RPMI7951 (cell line): ENCODE measurements around the gene TENM4. TPM values are rescaled to one million over a fixed set of nuclear protein-coding genes. Genes with fewer than 3 reads are reported as not detected.

ENCODE experiments used
- DNase-seq: peaks from one replicate; pipeline ENCODE4 v3.0.0-alpha.2; 2012; ENCODE audit warnings: low read depth
- total RNA-seq: library from RNA; depleted of rRNA; stranded (reverse); fragments of >200 nt; shearing (Covaris generic); gene quantifications from 2 replicates; pipeline ENCODE4 v1.2.3, GENCODE V29; 2014

TENM4 gene
- total RNA-seq, 1 experiment from 2014 or later = 25.1 TPM

DNA sequence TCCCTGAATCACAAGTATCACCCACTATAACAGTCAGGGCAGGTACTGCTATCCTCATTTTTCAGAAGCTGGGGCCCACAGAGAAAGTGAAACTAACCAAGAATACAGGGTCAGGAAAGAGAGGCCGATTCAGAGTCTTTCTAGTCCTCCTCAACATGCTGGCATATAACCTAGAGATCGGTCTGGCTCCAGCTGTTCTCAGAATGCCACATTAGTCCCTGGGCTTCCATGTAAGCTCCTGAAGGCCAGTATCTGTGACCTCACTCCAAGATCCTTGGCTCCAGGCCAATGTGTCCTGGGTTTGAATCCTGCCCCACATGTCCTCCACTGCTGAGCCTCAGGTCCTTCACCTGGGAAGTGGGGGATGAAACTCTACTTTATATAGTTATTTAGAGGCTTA lies 50.4 kb downstream of the TENM4 start:
- peak; percentile 57 for DNase-seq

DNA sequence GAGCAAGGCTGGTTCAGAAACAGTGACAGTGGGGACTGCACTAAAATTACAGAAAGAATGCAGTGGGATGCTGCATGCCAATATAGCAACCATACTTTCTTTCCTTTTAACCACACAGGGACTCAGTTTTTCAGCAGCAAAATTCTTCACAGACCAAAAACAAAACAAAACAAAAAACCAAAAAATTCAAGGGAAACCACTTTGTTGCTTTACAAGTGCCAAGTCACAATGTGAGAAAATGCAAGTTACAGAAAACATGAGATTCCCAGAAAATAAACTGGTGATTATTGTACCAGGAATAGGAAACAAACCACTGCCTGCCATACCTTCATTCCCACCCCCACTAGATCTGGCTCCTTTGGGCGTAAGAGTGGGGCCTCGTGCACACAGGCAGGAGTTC lies 52.6 kb downstream of the TENM4 start:
- DNase-seq = no peak

DNA sequence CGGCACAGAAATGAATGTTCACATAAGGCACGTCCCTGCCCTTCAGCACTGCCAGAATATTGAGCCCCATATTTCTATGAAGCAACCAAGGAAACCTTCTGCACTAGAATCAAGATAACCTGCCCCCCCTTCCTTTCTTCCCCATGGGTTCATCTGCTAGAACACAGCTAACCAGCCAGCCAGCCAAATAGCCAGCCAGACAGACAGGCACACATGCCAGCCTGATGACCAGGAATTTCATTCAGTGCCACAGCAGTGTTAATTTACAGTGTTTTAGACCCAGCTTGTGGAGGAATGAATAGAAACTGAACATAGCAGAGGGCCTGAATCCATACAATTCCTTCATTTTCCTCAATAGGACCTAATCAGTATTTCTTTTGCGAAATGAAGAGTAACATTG lies 57.0 kb downstream of the TENM4 start:
- DNase-seq = no peak

DNA sequence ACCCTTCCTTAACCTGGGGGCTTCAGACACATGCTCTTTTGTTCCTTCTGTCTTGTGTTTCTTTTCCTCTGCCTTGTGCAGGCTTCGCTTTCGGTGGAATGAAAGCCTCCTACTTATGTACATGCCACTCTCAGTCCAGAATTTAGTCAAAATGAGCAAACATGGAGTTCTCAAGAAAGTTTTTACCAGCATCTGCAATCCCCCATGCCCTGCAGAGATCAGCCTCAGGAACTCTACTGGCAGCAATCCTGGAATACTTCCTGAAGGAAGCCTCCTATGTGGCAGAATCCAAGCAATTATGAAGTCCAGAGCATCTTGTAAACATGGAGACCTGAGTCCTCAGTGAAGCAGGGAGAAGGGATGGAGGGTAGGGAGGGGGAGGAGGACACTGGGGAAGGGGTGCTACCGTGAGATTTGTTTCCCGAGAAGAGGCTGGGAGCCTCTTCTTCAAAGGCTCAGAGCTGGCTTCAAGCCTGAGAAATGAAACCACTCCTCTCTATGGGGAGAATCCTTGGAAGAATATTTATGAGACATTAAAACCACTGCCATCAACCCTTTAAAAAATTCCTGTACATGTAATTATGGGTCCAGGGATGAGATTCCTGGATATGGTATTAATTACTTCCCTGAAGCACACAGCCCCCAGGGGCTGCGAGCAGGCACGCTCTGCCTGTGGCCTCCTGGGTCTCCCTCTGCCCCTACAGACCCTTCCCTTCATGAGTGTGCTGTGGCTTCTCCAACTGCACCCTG lies 58.4 kb downstream of the TENM4 start:
- no peak for DNase-seq

DNA sequence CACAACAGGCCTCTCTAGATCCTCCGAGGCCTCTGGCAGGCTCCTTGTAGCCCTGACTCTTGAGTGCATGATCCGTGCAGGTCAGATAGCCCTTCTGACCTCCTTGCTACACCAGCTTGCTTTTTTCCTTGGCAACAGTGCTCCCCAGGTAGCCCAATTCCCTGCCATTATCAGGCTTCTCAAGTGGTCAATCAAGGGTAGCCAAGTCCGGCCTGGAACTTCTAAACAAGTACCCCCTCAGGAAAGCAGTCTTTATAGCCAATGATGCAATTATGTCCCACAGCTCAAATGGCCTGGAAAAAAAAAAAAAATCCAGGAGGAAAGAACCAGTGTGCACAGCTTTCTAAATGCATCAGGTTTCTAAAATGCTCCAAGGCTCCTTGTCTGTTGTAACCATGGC lies 59.8 kb downstream of the TENM4 start:
- no peak for DNase-seq

DNA sequence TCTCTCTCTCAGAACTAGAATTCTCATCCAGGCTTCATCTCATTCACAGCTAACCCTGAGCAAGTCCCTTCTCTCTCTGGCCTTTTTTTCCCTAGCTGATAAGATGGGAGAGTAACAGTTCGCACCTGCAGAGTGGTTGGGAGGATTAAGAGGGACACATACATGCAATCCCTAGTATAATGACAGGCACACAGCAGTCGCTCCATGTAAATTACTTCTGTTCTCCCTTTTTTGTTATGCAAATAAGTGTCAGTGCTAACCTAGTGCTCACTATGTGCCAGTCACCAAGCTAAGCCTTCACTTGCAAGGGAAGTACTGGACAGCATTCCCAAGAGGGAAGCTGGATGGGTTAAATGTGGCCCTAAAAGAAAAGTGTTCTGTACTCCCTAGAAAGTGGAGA lies 63.4 kb downstream of the TENM4 start:
- DNase-seq = no peak

DNA sequence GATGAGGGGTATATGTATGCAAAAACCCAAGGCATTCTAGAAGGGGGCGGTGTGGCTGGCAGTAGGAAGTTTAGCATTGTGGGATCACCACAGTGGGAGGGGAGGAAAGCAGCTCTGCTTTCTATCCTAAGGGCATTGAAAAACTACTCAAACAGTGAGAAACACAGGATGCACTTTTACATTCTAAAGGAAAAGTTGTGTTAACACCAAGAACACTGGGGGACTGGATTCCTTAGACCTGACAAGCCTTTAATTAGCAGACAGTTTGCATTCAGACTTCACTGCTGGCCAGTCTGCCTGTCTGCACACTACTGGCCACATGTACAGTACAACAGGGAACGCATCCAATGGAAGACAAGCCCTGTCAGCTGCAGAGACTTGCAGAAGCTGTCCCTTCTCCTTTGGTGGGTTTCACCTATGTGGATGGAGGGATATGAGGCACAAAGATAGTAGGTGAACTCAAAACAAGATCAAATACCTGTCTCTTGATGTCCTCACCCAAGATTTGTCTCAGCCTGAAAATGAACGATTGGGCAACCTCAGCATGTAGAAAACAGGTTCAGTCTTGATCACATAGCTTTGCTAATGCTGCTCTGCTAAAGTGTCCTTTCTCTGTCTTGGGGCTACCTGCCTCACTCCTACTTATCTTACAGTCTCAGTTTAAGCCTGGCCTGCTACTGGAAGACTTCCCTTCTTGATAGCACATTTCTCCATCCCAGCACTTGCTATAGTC lies 64.8 kb downstream of the TENM4 start:
- peak; percentile 56 for DNase-seq

DNA sequence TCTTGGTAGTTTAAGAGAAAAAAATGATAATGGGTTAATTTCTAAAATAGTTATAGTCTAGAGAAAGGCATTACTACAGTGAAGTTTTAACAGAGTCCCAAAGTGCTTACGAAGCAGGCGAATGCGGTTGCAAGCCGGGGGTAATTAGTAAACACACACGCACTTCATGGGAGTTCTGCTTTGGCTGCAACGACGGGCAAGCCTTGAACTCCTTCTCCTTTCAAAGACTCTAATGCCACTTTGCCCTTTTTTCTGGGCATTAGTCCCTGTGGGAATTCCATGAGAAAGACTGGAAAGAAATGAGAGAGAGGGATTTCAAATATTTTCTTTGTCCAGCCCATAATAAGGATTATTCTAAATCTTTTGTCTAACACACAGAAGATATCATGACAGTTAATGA lies 66.1 kb downstream of the TENM4 start:
- peak; percentile 51 for DNase-seq

DNA sequence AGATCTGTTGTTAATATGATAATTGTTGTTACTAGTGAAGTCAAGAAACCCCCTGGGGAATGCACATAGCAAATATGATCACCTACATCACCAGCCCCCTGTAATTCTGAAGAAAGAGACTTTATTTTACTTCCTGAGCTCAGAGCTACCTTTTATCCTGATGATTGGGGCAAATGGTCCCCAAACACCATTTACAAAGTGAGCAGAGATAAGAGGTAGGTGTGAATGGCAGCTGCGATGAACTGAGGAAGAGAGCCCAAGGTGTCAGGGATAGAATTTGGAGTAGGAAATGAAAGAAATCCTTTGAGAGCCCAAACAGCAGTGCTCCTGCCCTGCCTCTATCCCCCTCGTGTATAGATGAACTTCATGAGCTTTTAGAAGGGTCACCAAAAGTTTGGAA lies 69.1 kb downstream of the TENM4 start:
- no peak for DNase-seq

DNA sequence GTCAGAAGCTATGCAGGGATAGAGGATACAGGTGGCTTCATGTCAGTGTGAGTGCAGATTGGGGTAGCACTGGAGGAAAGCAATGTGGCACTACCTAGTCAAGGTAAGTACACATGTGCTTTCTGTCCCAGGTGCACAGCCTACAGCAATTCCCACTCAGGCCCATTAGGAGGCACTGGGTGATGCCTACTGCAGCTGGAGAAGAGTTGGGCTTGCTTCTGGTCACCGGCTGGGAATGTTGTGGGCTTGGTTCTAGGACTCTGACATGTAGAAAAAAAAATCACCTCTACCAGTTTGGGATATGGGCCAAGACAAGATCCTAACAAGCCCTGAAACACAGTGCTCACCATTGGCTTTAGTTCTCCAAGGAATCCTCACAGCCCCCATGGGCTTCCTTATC lies 69.7 kb downstream of the TENM4 start:
- DNase-seq = peak; percentile 47

DNA sequence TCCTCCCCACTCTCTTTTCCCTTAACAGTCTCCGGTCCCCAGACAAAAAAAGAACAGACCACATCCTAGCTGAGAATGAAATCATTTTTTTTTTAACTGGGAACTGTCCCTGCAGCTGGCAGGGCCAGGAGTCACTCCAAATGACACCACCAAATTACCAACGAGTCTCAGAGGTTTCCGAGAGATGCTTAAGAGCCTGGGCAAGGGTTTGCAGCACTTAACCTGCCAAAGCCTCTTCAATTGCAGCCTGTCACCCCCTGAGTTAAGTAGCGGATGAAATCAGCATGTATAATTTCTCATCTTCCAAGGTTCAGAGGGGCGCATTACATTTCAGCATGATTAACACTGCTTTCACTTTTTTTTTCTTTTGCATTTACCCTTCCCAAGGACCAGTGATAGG lies 71.8 kb downstream of the TENM4 start:
- no peak for DNase-seq

DNA sequence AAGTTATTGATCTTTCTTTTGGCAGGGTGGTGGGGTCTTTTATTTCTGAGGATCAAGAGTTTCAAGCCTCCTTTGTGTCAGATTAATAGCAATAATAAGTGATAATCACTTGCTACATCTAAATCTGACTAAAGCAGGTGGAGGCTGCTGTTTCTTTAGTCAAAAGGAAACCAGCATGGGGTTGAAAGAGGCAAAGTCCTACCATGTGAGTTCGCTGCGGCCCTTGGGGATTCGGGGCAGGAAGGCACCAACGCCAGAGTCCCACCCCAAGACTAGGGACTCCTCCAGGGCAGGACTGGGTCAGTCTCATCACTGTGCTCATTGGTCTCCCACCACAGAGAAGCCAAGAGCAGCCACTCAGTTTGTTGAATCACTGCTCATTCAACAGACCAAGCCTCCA lies 73.0 kb downstream of the TENM4 start:
- no peak for DNase-seq

DNA sequence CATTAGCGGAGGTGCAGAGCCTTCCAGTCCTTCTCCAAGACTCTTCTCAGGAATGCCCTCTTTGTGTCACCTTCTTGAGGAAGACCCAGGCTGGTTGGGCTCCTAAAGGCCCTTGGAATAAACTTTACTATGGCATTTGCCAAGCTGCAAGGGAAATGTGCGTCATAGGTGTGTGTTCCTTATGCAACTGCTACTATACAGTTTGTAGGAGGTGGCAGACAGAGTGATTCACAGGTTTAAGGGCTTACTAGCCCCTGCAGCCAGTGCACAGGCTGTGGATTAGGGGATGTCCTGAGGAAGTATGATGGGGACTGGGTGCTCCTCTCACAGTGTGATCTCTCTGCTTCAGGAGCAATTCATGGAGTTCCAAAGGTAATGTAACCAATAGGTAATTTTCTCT lies 74.6 kb downstream of the TENM4 start:
- peak; percentile 40 for DNase-seq

DNA sequence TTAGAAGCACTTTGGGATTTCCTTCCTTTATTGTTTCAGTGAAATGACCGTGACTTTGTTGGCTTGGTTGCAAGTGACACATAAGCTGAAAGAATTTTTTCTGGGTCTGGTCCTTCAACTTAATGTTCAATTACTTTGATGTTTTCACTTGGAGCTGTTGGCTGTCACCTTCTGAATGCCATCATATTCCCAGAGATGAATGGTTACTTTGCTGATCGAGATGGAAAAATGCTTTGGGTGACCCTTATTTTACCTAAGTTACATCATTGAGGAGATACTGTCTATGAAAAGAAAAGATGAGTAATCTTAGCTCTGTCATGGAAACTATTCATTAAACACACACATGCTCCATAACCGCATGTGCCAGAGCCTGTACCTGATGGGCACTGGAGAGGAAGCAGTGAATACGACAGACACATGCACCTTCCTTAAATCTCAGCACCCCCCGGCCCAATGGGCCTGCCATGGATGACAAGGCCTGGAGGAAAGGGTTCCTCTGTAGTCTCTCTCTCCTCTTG lies 76.9 kb downstream of the TENM4 start:
- peak; percentile 29 for DNase-seq

DNA sequence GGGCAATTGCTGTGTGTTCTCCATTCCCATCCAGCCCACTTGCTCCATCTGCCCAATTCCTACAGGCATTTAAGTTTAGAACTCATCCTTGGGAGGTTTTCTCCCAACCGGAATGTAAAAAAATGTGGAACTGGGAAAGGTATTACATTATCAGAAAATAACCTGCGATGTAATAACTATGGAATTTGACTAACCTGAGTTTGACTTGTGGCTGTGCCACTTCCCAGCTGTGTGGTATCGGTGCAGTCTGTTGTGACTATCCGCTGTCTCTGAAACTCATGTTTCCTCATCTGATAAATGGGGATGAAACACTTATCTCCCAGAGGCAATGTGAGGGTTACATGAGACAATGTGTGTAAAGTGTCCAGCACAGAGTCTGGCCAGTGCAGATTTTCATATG lies 77.6 kb downstream of the TENM4 start:
- DNase-seq = no peak

DNA sequence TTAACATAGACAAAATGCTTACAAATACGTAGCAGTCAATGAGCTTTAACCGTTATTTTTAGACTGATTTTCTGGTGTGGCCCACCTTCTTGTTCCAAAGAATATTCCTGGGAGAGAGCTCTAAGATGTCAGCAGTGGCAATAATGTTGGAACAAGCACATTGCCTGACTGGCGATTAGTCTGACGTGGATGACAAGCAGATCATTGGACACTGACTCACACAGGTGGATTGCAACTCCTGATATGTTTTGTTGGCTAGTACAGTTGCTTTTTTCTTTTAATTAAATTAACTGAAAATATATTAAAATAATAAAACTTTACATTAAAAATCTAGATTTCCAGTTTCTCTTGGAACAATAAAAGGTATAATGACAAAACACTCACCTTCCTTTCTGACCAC lies 78.0 kb downstream of the TENM4 start:
- no peak for DNase-seq

DNA sequence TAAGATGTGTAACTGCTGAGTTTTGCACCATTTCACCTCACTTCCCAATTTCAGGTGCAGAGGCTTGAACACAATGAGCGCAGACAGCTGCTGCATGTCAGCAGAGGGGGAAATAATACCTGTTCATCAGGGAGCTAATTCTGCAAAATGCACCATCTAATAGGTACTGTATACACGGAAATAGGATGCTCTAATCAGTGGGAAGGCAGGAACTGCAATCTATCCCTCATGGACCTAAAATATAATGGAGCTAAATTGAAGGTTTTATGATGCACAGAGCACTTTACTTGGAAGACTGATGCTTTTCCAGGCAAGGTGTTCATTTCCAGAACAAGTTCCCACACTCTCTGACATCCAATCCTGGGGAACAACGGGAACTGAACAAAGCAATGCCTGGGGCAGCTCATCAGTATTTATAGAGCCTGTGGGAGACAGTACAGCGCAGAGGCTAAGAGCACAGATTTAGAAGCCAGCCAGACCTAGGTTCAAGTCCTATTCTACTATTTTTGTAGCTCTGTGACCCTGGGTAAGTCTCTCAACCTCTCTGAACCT lies 78.5 kb downstream of the TENM4 start:
- no peak for DNase-seq

DNA sequence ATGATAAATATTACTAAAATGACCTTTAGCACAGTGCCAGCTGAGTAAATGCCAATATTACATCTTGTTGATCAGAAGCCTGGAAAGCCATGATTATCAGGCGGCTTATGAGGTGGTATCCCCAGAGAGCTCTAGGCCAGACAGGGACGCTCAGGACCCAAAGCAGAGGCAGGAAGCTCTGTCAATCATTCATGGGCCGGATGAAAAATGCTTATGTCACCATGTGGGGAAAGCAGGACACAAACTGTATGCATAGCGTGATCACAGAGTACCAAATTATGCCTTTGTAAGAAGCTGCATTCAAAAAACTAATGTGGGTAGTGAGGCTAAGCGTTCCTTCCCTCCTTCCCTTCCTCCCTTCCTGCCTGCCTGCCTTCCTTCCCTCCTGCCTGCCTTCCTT lies 82.6 kb downstream of the TENM4 start:
- DNase-seq = no peak

DNA sequence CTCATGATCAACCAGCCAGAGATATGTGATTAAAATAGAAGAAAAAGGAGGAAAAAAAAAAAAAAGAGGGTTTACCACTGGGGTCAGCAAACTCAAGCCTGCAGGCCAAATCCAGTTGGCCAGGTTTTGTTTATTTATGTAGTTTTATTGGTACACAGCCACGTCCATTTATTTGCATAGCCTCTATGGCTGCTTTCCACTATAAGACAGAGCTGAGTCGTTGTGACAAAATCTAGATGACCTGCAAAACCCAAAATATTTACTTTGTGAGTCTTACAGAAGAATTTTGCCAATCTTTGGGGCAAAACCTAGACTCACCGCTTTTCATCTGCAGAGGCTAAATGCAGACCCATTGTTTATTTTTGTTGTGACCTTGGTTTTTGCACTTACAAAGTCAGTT lies 87.1 kb downstream of the TENM4 start:
- peak; percentile 26 for DNase-seq

DNA sequence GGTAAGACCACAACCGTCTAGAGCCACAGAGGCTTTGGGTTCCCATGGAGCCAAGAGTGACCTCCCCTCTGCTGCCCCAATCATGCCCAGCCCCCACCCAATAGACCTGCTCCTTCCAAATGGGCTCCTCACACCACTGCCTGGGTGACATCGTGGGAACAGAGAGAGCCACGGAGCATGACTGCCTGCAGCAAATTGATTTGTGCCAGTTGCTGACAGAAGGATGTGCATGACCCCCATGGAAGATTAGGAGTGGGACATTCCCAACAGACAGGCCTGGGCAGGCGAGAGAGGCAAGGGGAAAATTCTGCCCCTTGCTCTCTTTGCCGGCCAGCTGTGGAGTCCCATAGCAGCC lies 88.5 kb downstream of the TENM4 start:
- peak; percentile 28 for DNase-seq

DNA sequence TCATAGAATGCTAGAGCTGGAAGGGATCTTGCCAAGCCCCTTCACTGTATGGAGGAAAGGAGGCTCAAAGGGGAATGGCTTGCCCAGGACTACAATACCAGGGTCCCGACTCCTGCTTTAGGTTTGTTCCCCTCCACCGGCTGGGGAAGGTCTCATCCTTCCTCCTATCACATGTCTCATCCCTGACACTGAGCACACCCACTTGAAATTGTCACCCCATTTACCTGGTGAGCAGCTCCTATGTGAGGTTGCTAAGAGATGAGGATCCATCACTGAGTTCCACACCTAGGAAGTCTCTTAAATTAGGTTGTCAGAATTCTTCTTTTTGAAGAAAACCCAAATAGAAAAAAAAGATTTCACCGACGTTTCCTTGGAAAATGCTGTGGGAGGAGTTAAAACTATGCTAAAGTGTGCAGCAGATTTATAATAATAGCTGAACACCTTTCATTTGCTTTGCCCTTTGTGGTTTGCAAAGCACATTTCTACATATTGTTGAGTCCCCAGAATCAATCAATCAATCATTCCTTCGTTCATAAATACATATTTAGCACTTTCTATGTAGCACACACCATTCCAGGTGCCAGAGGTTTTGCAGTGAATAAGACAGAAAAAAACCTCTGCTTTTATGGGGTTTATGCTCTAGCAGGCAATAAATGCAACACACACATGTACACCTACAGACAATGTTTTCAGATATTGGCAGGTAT lies 91.7 kb downstream of the TENM4 start:
- no peak for DNase-seq

DNA sequence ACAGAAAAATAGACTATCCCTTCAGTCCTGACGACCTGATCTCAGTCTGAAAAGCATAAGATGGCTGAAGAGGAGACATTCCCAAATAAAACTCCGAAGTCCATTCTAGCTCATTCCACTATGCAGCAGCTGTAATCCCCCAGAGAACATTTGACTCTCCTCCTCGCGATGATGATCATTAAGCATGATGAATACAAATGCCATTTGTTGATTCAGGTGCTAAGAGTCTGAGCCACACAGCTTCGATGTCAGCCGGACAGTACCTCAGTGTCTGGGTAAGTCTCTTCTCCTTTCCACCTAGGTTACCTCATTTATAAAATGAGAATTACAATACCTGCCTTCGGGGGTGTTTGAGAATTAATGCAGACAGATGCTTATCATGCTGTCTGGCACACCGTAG lies 94.8 kb downstream of the TENM4 start:
- no peak for DNase-seq
